ENCODE results near the gene MYO9A.

The MYO9A gene

DNA sequence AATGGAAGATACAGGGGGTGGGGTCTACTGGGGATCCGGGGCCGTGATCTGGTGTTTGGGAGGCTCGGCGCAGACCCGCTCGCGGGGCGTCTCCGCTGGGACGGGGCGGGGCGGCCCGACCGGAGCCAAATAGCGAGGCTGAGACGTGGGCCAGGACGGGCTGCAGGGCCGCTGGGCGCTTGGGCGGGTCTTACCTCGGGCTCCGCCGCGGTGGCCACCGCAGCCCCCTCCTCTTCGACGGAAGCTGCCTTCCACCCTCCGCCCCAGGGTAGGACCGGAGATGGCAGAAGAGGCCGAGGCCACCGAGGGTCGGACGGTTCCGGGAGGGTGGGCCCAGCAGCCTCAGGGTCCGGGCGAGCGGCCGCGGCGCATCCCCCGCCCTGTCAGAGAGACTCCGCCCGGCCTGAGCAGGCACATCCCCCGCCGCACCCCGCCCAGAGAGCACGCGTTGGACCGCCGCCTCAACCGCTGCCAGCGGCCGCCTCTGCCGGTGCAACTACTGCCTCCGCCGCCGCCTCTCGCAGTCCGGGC lies 399 bp downstream of the MYO9A start (continued):
- TF ChIP-seq ZNF747 (tag by site-specific recombination; IDR thresholded peaks at IDR 0.05) (no peak), EGR2 (tag by site-specific recombination; IDR thresholded peaks at IDR 0.05; ENCODE audit: low read depth) (peak; percentile 58), ZNF514 (tag by site-specific recombination; IDR thresholded peaks at IDR 0.05) (no peak), BCL11B (tag by site-specific recombination; IDR thresholded peaks at IDR 0.05; ENCODE audit: low read depth) (peak; percentile 67; the same call in 1 of the 2 replicates), ZBTB48 (tag by site-specific recombination; IDR thresholded peaks at IDR 0.05) (peak; percentile 35; the same call in 1 of the 2 replicates), YY2 (tag by site-specific recombination; IDR thresholded peaks at IDR 0.05) (0 out of 2 replicates have a peak, but pooled peaks have one; percentile 36), ZNF571 (tag by site-specific recombination; IDR thresholded peaks at IDR 0.05) (no peak), ZNF112 (tag by site-specific recombination; IDR thresholded peaks at IDR 0.05) (no peak), ZNF76 (tag by site-specific recombination; IDR thresholded peaks at IDR 0.05; ENCODE audit: borderline replicate concordance, low read depth) (no peak), ZNF239 (tag by site-specific recombination; IDR thresholded peaks at IDR 0.05) (peak; percentile 73; the same call in 1 of the 2 replicates), ZNF791 (tag by site-specific recombination; IDR thresholded peaks at IDR 0.05) (no peak), ZNF37A (tag by site-specific recombination; IDR thresholded peaks at IDR 0.05) (no peak), ZNF10 (tag by site-specific recombination; IDR thresholded peaks at IDR 0.05) (no peak; the same call in 1 of the 2 replicates), ZNF16 (tag by site-specific recombination; IDR thresholded peaks at IDR 0.05; ENCODE audit: low read depth) (no peak), ZSCAN23 (tag by site-specific recombination; IDR thresholded peaks at IDR 0.05) (peak; percentile 76; the same call in 1 of the 2 replicates), GLI4 (tag by site-specific recombination; IDR thresholded peaks at IDR 0.05) (peak; percentile 73; the same call in 1 of the 2 replicates), ZNF18 (tag by site-specific recombination; IDR thresholded peaks at IDR 0.05) (peak; percentile 61), HOXC10 (CRISPR knock-in tag; IDR thresholded peaks at IDR 0.05) (peak; percentile 71; the same call in 1 of the 2 replicates), ZNF394 (tag by site-specific recombination; IDR thresholded peaks at IDR 0.05; ENCODE audit: borderline replicate concordance) (peak; percentile 53; the same call in 1 of the 2 replicates), OVOL3 (tag by site-specific recombination; IDR thresholded peaks at IDR 0.05) (peak; percentile 48; the same call in 1 of the 2 replicates), ZNF658 (tag by site-specific recombination; IDR thresholded peaks at IDR 0.05) (no peak), ZNF704 (tag by site-specific recombination; IDR thresholded peaks at IDR 0.05) (no peak), ZFHX2 (tag by site-specific recombination; conservative IDR thresholded peaks at IDR 0.05) (peak; percentile 51; the same call in 1 of the 2 replicates), SCRT2 (tag by site-specific recombination; IDR thresholded peaks at IDR 0.05) (no peak), ZBTB26 (tag by site-specific recombination; optimal IDR thresholded peaks at IDR 0.05) (peak; percentile 99), MZF1 (tag by site-specific recombination; IDR thresholded peaks at IDR 0.05; ENCODE audit: borderline replicate concordance) (0 out of 2 replicates have a peak, but pooled peaks have one; percentile 29), TRIM28 (IDR thresholded peaks at IDR 0.05; ENCODE audit: borderline replicate concordance, low read length) (no peak)
- TF ChIP-seq, protein P1, sequence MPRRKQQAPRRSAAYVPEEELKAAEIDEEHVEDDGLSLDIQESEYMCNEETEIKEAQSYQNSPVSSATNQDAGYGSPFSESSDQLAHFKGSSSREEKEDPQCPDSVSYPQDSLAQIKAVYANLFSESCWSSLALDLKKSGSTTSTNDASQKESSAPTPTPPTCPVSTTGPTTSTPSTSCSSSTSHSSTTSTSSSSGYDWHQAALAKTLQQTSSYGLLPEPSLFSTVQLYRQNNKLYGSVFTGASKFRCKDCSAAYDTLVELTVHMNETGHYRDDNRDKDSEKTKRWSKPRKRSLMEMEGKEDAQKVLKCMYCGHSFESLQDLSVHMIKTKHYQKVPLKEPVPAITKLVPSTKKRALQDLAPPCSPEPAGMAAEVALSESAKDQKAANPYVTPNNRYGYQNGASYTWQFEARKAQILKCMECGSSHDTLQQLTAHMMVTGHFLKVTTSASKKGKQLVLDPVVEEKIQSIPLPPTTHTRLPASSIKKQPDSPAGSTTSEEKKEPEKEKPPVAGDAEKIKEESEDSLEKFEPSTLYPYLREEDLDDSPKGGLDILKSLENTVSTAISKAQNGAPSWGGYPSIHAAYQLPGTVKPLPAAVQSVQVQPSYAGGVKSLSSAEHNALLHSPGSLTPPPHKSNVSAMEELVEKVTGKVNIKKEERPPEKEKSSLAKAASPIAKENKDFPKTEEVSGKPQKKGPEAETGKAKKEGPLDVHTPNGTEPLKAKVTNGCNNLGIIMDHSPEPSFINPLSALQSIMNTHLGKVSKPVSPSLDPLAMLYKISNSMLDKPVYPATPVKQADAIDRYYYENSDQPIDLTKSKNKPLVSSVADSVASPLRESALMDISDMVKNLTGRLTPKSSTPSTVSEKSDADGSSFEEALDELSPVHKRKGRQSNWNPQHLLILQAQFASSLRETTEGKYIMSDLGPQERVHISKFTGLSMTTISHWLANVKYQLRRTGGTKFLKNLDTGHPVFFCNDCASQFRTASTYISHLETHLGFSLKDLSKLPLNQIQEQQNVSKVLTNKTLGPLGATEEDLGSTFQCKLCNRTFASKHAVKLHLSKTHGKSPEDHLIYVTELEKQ (tag by site-specific recombination; IDR thresholded peaks at IDR 0.05; ENCODE audit: borderline replicate concordance): no peak
- TF ChIP-seq, protein P2, sequence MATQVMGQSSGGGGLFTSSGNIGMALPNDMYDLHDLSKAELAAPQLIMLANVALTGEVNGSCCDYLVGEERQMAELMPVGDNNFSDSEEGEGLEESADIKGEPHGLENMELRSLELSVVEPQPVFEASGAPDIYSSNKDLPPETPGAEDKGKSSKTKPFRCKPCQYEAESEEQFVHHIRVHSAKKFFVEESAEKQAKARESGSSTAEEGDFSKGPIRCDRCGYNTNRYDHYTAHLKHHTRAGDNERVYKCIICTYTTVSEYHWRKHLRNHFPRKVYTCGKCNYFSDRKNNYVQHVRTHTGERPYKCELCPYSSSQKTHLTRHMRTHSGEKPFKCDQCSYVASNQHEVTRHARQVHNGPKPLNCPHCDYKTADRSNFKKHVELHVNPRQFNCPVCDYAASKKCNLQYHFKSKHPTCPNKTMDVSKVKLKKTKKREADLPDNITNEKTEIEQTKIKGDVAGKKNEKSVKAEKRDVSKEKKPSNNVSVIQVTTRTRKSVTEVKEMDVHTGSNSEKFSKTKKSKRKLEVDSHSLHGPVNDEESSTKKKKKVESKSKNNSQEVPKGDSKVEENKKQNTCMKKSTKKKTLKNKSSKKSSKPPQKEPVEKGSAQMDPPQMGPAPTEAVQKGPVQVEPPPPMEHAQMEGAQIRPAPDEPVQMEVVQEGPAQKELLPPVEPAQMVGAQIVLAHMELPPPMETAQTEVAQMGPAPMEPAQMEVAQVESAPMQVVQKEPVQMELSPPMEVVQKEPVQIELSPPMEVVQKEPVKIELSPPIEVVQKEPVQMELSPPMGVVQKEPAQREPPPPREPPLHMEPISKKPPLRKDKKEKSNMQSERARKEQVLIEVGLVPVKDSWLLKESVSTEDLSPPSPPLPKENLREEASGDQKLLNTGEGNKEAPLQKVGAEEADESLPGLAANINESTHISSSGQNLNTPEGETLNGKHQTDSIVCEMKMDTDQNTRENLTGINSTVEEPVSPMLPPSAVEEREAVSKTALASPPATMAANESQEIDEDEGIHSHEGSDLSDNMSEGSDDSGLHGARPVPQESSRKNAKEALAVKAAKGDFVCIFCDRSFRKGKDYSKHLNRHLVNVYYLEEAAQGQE (tag by site-specific recombination; IDR thresholded peaks at IDR 0.05): peak; percentile 47; the same call in 1 of the 2 replicates
